Left lung (tissue), 10 donors: ENCODE results near the gene MYH14. TPM values are rescaled to one million over a fixed set of nuclear protein-coding genes. Genes with fewer than 3 reads are reported as not detected.

Experiments
- ATAC-seq: fragments of 200-7000 bp; cut with Tn5 transposase; one replicate; pipeline ENCODE4 v1.9.1; 2020; ENCODE audit warnings: moderate library complexity
- DNase-seq, 4 donors: peaks; one replicate each; pipeline ENCODE4 v3.0.0-alpha.2; 2013 to 2020
- H3K27ac ChIP-seq, 2 donors: fragments of 200-600 bp; sonication (generic) in 1 of 2; one replicate each; pipeline versions ENCODE4 v1.5.0 to v1.8.0; 2020 to 2021
- H3K27me3 ChIP-seq, 2 donors: fragments of 200-600 bp; sonication (generic) in 1 of 2; one replicate each; pipeline versions ENCODE4 v1.5.0 to v1.8.0; 2020 to 2021
- H3K36me3 ChIP-seq, 2 donors: fragments of 200-600 bp; sonication (generic) in 1 of 2; one replicate each; pipeline versions ENCODE4 v1.5.0 to v1.8.0; 2020 to 2021
- H3K4me1 ChIP-seq, 2 donors: fragments of 200-600 bp; one replicate each; pipeline ENCODE4 v1.8.0; 2021
- H3K4me3 ChIP-seq, 2 donors: fragments of 200-600 bp; sonication (generic) in 1 of 2; one replicate each; pipeline versions ENCODE4 v1.5.0 to v1.8.0; 2020 to 2021; ENCODE audit warnings: mild to moderate bottlenecking in 1 of 2
- H3K9me3 ChIP-seq, 2 donors: fragments of 200-600 bp; sonication (generic) in 1 of 2; one replicate each; pipeline versions ENCODE4 v1.5.0 to v1.8.0; 2020 to 2021
- CTCF ChIP-seq, 2 donors: fragments of 200-600 bp; sonication (generic) in 1 of 2; IDR thresholded peaks; one replicate each; pipeline versions ENCODE4 v1.5.0 to v1.8.0; 2021; ENCODE audit warnings: antibody characterized with exemption in 2 of 2
- intact Hi-C, 2 donors: fragments of 100-400 bp; cut with DNase I; formaldehyde crosslinking; loops; one replicate each; pipeline versions ENCODE4 v1.11.2 to v1.14.2; 2022
- polyA plus RNA-seq, 6 donors: library from polyadenylated mRNA; unstranded; fragments of 120-200 nt; gene quantifications; one replicate each; pipeline ENCODE4 v1.2.1, GENCODE V29; 2013; ENCODE audit not compliant: insufficient read length in 6 of 6
- total RNA-seq, 2 donors: library from RNA; stranded (reverse); fragmentation: NEBNext Ultra II Directional; extraction: Animal tissue kit (Norgen Biotek cat#: 25700); gene quantifications; one replicate each; pipeline ENCODE4 v1.2.1, GENCODE V29; 2021
- donor health status: DM: no; HTN: yes; CAD: no.
- donor health status: DM: no; HTN: no; CAD: no.

The MYH14 gene
- total and polyA plus RNA-seq, 8 donors = 46.0 to 195 (median 55.6) TPM

- TF ChIP-seq CTCF (IDR thresholded peaks at IDR 0.05) = no peak
- Histone ChIP-seq H3K9me3 (peaks cover 0 to 20% of the 10 kb centered on the region in 2 donors), H3K27me3 (no peaks in the 10 kb centered on the region), H3K36me3 (peaks cover 0 to 29% of the 10 kb centered on the region in 2 donors), H3K4me3 (no peak overlapping the region), H3K4me1 (no peaks in the 10 kb centered on the region), H3K27ac (no peak overlapping the region)
- DNase-seq (peak in 1 of 4 donors; percentile 34), ATAC-seq (no peak)
- intact Hi-C loops = no loop called here
Measured at GRCh38 chr19:50255115-50255514, 51.7 kb downstream of the MYH14 start.

GRCh38 chr19:50257141-50257540, 53.7 kb downstream of the MYH14 start:
- no peak for ATAC-seq
- no peaks in the 10 kb centered on the region for H3K4me1 ChIP-seq
- H3K4me3 ChIP-seq = no peak overlapping the region
- no peak for TF ChIP-seq CTCF (IDR thresholded peaks at IDR 0.05)
- peaks cover 0 to 20% of the 10 kb centered on the region in 2 donors for H3K9me3 ChIP-seq
- DNase-seq = peak in 1 of 4 donors; percentile 40
- H3K36me3 ChIP-seq = peaks cover 0 to 36% of the 10 kb centered on the region in 2 donors
- no peaks in the 10 kb centered on the region for H3K27me3 ChIP-seq
- intact Hi-C loops = no loop called here
- no peak overlapping the region for H3K27ac ChIP-seq

- intact Hi-C loops = no loop called here
- Histone ChIP-seq H3K36me3 (peaks cover 0 to 35% of the 10 kb centered on the region in 2 donors), H3K27ac (no peak overlapping the region), H3K9me3 (peaks cover 0 to 4% of the 10 kb centered on the region in 2 donors), H3K4me1 (no peaks in the 10 kb centered on the region), H3K4me3 (no peak overlapping the region), H3K27me3 (no peaks in the 10 kb centered on the region)
- peak in 2 of 4 donors; percentile 41 to 76 for DNase-seq
- TF ChIP-seq CTCF (IDR thresholded peaks at IDR 0.05) = peak; percentile 46 to 59
- peak; percentile 21 for ATAC-seq
Measured at GRCh38 chr19:50258918-50259372, 55.5 kb downstream of the MYH14 start.

- Histone ChIP-seq H3K4me1 (no peaks in the 10 kb centered on the region), H3K4me3 (no peak overlapping the region), H3K27ac (no peak overlapping the region), H3K9me3 (peaks cover 0 to 2% of the 10 kb centered on the region in 2 donors), H3K27me3 (no peaks in the 10 kb centered on the region), H3K36me3 (peaks cover 0 to 38% of the 10 kb centered on the region in 2 donors)
- DNase-seq = no peak
- ATAC-seq = no peak
- TF ChIP-seq CTCF (IDR thresholded peaks at IDR 0.05) = no peak
- intact Hi-C loops = no loop called here
Measured at GRCh38 chr19:50261446-50261970, 58.1 kb downstream of the MYH14 start.

- no peak for TF ChIP-seq CTCF (IDR thresholded peaks at IDR 0.05)
- H3K36me3 ChIP-seq = peaks cover 0 to 31% of the 10 kb centered on the region in 2 donors
- no peak overlapping the region for H3K27ac ChIP-seq
- H3K9me3 ChIP-seq = no peaks in the 10 kb centered on the region
- H3K4me1 ChIP-seq = no peaks in the 10 kb centered on the region
- H3K27me3 ChIP-seq = no peaks in the 10 kb centered on the region
- H3K4me3 ChIP-seq = no peak overlapping the region
- no peak for ATAC-seq
- intact Hi-C loops = no loop called here
- DNase-seq = no peak
Measured at GRCh38 chr19:50263176-50263575, 59.8 kb downstream of the MYH14 start.
